Mucosa of descending colon (tissue), 3 donors: ENCODE measurements around the gene PARP16. TPM values are rescaled to one million over a fixed set of nuclear protein-coding genes. Genes with fewer than 3 reads are reported as not detected.
"Not testable (repeated sequence)": the region's sequence is repeated elsewhere in the genome, so short reads cannot be mapped to it uniquely, and the experiment has no call there.

Experiments used
- ATAC-seq: fragments of 200-7000 bp; cut with Tn5 transposase; one replicate; pipeline ENCODE4 v1.9.1; 2020; ENCODE audit warnings: mild to moderate bottlenecking, moderate library complexity
- DNase-seq, 3 donors: peaks; one replicate each; pipeline ENCODE4 v3.0.0-alpha.2; 2020
- H3K36me3 ChIP-seq: fragments of 200-600 bp; one replicate; pipeline ENCODE4 v1.8.0; 2021; ENCODE audit warnings: low read depth, mild to moderate bottlenecking
- H3K4me1 ChIP-seq: fragments of 200-600 bp; one replicate; pipeline ENCODE4 v1.8.0; 2021; ENCODE audit warnings: low read depth, mild to moderate bottlenecking
- H3K4me3 ChIP-seq: fragments of 200-600 bp; one replicate; pipeline ENCODE4 v1.8.0; 2021; ENCODE audit warnings: mild to moderate bottlenecking
- H3K9me3 ChIP-seq: fragments of 200-600 bp; one replicate; pipeline ENCODE4 v1.8.0; 2021; ENCODE audit warnings: mild to moderate bottlenecking
- intact Hi-C, 2 donors: fragments of 100-400 bp; cut with DNase I in 1 of 2; cut with micrococcal nuclease in 1 of 2; formaldehyde crosslinking; loops; one replicate each; pipeline versions ENCODE4 v1.11.0 to v1.11.1; 2022; cut with DNase I, micrococcal nuclease
- total RNA-seq, 3 donors: library from RNA; stranded (reverse); fragmentation: NEBNext Ultra II Directional in 2 of 3; extraction: Animal tissue kit (Norgen Biotek cat#: 25700) in 2 of 3; gene quantifications; one replicate each; pipeline versions ENCODE4 v1.2.1 to v1.2.4, GENCODE V29; 2021 to 2023
- TF ChIP-seq, protein P1 (sequence below): fragments of 200-600 bp; IDR thresholded peaks from one replicate; pipeline ENCODE4 v1.8.0; 2022; ENCODE audit warnings: antibody characterized with exemption, mild to moderate bottlenecking
- donor health status: DM: no; HTN: no; CAD: no; lungs with moderate emphysema.
- donor health status: DM: no; HTN: no; CAD: no.
- donor health status: DM: no; HTN: yes; CAD: no.

Gene PARP16
- total RNA-seq, 3 donors from 2014 or later = 9.6 to 12.4 (median 12.1) TPM

DNA sequence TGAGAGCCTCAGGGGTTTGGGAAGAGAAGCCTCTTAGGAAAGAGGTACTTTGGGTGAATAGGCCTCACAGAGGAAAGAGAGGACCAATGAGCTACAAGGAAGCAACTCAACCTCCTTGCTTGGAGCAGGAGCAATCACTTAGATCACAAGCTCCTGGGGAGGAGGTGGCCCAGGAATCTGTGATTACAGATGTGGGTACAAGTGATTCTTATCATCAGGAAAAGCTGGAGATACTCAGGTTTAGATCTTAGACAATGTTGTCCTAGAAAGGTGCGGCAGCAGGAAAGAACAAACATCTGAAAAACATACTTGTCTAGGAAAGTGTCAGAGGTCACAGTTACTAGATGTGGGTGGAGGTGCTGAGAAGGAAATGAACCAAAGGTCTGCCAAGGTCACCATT is 8.2 kb downstream of the PARP16 start:
- TF ChIP-seq, protein P1, sequence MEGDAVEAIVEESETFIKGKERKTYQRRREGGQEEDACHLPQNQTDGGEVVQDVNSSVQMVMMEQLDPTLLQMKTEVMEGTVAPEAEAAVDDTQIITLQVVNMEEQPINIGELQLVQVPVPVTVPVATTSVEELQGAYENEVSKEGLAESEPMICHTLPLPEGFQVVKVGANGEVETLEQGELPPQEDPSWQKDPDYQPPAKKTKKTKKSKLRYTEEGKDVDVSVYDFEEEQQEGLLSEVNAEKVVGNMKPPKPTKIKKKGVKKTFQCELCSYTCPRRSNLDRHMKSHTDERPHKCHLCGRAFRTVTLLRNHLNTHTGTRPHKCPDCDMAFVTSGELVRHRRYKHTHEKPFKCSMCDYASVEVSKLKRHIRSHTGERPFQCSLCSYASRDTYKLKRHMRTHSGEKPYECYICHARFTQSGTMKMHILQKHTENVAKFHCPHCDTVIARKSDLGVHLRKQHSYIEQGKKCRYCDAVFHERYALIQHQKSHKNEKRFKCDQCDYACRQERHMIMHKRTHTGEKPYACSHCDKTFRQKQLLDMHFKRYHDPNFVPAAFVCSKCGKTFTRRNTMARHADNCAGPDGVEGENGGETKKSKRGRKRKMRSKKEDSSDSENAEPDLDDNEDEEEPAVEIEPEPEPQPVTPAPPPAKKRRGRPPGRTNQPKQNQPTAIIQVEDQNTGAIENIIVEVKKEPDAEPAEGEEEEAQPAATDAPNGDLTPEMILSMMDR = no peak

DNA sequence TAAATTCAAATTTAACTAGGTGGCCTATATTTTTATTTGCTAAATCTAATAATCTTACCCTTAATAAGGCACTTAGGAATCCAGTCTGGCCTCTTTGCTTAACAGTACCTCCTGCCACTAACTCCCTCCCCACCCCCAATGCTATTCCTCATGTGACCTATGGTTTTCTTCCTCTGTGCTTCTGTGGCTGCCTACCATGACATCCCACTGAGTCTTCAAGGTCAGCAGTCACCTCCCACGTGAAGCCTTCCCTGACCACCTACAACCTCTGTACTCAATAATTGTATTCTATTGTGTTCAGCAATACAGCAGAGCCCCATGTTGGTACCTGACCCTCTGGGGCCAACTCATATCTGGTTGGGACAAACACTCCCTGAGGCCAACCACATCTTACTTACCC is 9.7 kb downstream of the PARP16 start:
- Histone ChIP-seq H3K36me3 (no peaks in the 10 kb centered on the region), H3K4me1 (peaks cover 9% of the 10 kb centered on the region), H3K9me3 (no peaks in the 10 kb centered on the region), H3K4me3 (no peak overlapping the region)
- TF ChIP-seq, protein P1 = no peak
- DNase-seq (no peak), ATAC-seq (no peak)
- intact Hi-C loops = no loop called here

More for the DNA sequence above, 8.2 kb downstream of the PARP16 start:
- ATAC-seq = peak; percentile 80
- Histone ChIP-seq H3K4me3 (no peak overlapping the region), H3K36me3 (no peaks in the 10 kb centered on the region), H3K4me1 (peaks cover 9% of the 10 kb centered on the region), H3K9me3 (no peaks in the 10 kb centered on the region)
- DNase-seq = peak in 1 of 3 donors; percentile 34
- intact Hi-C loops = no loop called here

DNA sequence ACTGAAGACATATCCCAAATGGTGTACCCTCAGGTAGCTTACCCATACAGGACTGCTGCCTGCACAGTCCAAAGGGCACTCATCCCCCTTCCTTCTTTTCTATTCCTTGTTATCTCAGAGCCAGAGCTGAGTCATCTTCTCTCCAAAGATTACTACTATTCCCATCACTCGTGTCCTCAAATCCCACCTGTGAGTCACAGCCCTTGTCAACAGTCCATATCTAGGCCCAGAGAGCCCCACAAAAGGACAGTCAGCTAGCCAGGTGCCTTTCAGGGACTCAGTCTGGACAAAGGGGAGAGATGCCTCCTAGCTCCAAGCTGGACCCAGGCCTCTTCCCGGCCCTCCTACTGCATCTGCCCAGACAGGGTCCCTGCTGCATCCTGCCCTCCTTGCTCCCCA is 11.0 kb downstream of the PARP16 start:
- no peak overlapping the region for H3K4me3 ChIP-seq
- intact Hi-C loops = no loop called here
- peak; percentile 60 for ATAC-seq
- H3K4me1 ChIP-seq = peaks cover 9% of the 10 kb centered on the region
- no peak for DNase-seq
- TF ChIP-seq, protein P1 = no peak
- no peaks in the 10 kb centered on the region for H3K9me3 ChIP-seq
- H3K36me3 ChIP-seq = no peaks in the 10 kb centered on the region

DNA sequence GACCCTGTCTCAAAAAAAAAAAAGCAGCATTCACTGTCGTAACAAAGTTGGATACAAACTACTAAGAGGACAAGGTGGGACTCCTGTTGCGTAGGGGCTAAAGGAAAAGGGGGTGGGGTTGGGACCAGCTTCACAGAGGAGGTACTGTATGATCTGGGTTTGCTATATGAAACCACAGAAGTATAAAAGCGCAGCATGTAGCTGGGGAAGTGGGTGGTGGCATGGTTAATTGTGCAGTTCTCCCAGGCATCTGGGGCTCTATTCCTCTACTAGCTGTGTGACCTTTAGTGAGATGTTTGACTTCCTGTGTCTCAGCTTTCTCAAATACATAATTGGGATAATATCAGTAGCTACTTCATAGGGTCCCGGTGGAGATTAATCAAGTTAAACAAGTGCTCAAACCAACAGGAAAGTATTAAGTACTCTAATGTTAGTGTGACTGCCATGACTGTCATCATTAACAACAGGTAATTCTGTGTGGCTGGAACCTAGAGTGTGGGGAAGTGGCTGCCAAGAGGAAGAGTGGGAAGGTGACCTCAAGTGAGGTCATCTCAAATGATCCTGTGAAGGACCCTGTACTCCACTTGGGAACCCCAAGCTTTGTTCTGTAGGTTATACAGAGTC is 11.5 kb downstream of the PARP16 start:
- Histone ChIP-seq H3K9me3 (no peaks in the 10 kb centered on the region), H3K4me1 (peaks cover 9% of the 10 kb centered on the region), H3K36me3 (no peaks in the 10 kb centered on the region), H3K4me3 (no peak overlapping the region)
- TF ChIP-seq, protein P1 = no peak
- intact Hi-C loops = no loop called here
- ATAC-seq (no peak), DNase-seq (no peak)

DNA sequence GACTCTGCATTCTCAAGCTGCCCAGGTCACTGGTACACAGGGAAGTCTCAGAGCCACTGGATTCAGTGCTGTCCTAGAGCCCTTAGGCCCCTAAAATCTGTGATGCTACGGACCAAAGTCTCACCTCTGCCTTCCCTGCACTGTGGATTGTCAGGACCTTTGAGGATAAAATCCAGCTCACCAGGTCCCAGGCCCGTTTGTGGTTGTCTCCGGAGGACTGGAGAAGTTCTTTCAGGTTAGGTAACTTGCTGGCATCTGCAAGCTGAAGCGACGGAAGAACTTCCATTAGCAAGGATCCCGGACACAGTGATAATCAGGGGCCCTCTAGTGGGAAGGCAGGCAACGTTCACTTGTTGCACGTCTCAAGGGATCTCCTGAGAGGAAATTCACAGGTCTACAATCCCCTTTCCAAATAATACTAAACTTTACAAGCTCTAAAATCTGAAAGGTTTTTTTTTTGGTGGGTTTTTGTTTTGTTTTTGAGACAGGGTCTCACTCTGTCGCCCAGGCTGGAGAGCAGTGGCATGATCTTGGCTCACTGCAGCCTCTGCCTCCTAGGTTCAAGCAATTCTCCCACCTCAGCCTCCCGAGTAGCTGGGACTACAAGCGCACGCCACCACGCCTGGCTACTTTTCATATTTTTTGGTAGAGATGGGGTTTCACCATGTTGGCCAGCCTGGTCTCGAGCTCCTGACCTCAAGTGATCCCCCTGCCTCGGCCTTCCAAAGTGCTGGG is 15.7 kb downstream of the PARP16 start:
- DNase-seq (peak in 2 of 3 donors; percentile 41 to 75), ATAC-seq (peak; percentile 87)
- H3K36me3 ChIP-seq, H3K4me3 ChIP-seq, H3K9me3 ChIP-seq, H3K4me1 ChIP-seq: not testable (repeated sequence)
- TF ChIP-seq, protein P1 = peak; percentile 42
- intact Hi-C loops = loop anchor here (5.0 kb wide), 2 partner anchors 74 to 84 kb away; partner anchors contain the start of gene CLPX (in 1 of the 2)
